GM21723 (cell line): ENCODE results near the gene GLIS1.

Experiments
- ATAC-seq: cut with Tn5 transposase; IDR thresholded peaks from one replicate; pipeline ENCODE4 v1.9.1; 2021; ENCODE audit warnings: mild to moderate bottlenecking, moderate library complexity; ENCODE audit not compliant: unreplicated experiment

GLIS1 gene

DNA sequence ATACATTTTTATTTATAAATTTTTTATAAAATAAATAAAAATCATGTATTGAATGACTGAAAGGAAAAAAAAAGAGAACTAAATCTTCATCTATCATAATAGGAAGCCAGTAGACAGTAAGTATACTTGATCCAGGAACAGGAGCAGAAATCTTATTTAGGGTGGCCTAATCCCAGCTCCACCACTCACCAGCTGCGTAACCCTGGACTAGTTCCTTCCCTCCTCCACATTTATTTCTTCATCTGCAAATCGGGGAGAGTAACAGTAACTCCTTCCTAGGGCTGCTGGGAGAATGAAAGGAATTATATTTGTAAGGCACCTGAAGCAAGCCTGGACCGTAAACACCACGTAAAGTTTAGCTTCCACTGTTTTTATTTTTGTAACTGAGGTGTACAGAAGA lies 17.9 kb downstream of the GLIS1 start:
- ATAC-seq = no peak

DNA sequence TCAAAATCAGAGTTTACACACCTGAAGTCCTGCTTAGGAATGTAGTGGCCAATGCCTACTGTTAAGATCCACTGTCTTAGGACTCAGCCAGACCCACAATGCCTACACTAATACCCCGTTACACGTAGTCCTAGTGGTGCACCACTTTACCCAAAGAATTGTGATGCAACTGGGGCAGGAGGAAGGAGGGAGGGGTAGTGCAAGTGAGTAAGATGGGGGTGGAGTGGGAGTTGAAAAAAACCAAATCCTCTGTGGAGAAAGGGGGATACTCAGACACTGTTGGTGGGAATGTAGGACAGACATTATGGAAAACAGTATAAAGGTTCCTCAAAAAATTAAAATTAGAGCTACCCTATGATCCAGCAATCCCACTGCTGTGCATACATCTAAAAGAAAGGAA lies 19.5 kb downstream of the GLIS1 start:
- ATAC-seq = no peak

DNA sequence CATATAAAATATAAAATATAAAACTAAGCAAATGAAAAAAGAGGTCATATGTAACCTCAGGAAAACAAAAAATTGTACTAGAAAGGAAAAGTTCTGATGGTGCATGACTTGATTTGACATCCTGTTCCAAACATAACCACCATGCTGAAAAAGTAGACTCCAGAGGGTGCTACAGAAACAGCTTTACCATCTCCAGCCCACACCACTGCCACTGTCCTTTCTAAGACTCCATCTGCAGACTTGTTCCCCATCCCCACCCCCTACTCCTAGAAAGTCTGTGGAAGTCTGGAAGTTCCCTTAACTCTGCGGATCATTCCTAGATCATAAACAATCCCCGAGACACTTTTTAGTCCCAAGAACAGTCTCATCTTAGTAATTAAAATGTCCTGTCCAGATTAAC lies 20.5 kb downstream of the GLIS1 start:
- ATAC-seq = no peak

DNA sequence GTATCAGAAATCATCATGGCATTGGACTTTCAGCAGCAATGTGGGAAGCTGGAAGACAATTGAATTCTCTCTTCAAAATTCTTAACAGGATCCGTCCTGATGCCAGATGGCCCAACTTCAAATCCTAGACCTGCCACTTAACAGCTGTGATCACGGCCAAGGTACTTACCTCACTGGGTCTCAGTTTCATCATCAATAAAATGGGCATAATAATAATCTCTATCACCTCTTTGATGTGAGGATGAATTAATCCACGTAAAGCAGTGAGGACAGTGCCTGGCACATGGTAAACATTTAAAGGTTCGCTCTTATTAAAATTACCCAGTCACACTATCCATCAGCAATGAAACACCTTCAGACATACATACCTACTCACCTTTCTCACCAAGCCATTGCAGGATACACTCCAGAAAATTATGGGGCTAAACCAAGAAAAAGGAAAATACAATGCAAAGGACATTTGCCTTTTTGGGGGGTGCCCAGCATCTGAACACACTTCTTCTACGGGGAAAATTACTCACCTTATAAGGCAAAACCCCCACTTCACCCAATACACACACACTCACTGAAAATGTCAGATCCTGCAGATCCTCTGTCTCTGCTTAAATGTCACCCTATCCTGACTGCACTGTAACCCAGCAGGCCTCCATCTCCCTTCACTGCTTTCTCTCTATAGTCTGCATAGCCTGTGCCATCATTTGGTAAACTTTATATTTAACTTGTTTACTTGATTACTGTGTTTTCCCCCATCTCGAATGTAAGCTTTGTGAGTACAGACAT lies 21.7 kb downstream of the GLIS1 start:
- ATAC-seq = no peak

DNA sequence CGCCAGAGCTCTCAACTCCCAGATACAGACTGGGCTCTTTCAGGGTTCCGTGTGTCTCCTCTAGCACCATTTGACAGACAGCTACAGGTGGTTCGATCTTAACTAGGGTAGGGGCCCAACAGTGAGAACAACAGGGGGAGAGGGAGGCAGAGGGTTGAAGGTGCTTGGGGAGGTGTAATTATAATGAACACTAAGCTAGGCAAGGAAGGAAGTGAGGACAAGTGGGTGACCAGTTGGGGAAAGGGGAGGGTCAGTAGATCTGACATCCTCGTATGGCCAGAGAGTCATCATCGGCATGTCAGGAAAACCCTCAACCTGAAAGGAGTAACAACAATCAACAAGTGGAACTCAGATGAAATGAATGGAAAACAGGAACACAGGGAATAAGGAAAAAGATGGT lies 22.8 kb downstream of the GLIS1 start:
- no peak for ATAC-seq

DNA sequence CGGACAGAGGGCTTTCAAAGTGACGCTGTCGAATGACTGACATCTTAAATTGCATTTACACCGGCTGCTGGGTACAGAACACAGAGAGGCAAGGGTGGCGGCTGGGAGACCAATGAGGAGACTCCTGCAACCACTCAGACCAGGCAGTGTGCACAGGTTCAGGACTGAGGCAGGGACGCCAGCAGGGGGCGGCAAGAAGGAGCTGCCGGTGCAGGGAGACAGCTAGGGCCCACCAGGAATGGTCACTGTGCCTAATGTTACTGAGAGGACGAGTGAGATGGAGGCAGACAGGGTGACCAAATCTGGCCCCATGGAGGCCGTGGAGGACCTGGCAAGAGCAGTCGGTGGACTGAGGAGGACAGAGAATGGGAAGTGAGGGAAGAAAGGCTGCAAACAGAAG lies 23.5 kb downstream of the GLIS1 start:
- no peak for ATAC-seq

DNA sequence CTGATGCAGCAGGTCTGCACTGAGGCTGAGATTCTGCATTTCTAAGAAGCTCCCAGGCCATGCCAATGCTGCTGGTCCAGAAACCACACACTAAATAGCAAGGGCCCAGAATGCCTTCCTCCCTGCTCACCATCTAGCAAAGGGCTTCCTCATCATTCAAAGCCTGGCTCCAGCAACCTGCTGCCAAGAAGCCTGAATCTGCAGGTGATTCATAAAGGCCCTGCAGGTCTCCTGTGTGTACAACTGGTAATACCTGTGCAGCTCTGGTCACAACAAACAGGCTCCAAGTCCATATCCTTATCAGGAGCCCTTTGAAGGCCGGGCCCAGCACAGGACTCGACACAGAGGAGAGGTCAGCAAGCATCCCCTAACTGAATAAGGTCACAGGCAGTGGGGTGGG lies 26.7 kb downstream of the GLIS1 start:
- no peak for ATAC-seq

DNA sequence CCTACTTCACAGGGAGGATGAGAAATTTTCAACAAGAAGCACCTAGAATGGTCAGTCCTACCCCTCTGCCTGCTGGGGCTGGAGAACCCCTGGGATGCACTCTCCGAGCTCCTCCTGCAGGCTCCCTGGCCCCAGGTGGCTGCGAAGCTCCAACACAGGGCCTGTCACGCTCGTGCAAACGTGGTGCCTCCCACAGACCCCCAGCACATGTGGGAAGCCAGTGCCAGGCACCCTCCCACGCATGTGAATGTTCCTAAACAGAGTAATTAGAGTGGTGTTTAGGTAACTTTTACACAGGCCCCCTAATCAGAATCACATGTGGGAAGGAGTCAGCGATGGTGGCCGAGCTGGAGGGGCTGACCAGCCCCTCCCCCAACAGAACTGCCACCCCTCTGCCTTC lies 28.4 kb downstream of the GLIS1 start:
- no peak for ATAC-seq

DNA sequence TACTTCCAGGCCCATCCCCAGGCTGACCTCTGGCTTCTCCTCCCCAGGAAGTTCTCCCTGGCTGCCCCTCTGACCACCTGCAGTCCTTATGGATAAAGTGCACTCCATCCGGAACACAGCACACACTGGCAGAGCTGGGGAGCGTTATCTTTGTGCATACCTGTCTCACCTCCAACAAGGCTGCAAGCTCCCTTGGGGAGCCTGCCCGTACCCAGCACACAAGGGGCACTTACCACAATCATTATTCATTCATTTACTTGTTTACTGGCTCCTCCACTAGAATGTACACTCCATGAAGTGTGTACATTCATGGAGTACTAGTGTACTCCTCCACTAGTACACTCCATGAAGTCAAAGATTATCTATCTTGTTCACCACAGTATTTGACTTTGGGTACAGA lies 30.3 kb downstream of the GLIS1 start:
- ATAC-seq = no peak

DNA sequence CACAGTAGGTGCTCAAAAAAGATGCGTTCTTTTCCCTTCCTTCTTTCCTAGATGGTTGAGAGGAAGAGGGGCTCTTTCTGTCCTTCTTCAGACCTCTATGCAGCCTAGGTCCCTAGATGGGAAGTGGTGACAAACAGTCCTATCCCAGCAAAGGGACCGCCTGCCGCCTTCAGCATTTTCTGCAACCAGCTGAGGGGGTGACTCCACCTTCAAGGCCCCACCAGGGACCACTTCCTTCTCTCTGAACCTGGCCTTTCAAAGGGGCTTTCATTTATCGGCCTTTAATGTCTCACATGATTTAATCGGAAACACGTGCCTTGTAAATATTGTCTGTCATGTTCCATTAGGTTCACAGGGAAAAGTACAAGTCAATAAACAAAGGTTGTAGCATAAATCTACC lies 32.6 kb downstream of the GLIS1 start:
- ATAC-seq = no peak

DNA sequence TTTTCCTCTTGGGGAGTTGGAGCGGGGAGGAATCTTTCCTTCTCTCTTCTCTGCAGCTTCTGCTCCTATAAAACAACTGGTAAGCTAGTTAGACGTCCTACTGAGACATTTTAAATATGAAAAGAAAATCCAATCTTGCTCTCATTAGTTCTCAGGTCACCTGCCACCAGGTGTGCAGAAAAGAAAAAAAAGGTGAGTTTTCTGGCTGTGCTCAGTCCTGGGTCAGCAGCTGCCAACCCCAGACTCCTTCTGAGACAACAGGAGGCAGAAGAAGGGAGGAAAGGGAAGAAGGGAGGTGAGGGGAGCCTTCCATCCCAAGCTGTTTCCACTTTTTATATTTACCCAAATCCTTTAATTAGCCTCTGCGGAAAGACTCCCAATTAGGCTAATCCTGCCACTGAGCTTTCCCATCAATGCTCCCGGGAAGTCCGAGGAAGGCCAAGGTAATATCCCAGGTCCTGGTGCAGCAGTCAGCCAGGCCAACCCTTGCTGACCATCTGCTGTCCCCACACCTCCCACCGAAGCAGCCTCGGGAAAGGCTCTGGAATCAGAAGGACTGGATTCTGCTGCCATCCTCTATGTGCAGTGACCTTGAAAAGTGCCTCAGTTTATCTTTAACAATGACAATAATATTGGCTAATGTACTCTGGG lies 33.4 kb downstream of the GLIS1 start:
- ATAC-seq = no peak

DNA sequence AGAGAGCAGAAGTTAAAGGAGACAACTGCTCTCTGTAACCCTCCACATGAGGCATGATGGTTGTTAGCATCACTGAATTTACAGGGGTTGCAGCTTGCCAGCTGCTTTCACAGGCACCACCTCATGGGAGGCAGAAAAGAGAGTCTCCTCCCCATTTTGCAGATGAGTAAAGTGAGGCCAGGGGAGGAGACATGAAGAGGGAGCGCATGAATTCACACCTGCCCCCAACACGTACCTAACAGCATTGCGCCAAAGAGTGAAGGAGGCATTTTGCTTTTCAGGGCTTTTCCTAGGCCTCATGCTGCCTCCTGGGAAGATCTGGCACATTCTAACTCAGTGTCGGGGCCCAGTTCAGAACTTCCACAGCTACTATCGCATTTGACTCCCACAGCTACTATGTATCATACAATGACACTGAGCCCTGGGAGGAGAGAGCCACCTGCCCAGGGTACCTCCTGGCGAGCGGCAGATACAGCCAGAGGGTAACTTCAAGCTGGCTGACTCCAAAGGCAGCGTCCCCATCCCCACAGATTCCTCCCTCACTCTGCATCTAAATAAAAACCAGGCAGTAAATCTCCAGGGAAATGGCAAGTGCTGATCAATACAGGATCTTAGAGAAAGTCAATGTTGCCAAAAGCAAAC lies 34.0 kb downstream of the GLIS1 start:
- ATAC-seq = no peak

DNA sequence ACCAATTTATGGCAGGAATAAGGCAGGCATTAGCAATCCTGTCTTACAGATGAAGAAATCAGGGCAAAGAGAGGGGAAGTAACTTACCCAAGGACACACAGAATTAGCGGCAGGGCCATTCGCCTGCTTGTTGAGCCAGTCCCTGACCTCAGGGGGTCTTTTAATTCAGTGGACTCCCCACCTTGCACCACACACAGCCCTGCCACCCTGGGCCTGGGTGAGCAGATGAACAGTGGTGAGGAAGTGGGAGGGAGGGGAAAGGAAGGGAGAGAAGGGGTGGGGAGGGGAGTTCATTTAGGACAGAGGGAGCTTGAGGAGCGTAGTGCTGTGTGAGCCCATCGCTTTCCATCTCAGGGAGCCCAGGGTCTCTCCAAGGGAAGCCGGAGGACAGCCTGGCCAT lies 34.7 kb downstream of the GLIS1 start:
- no peak for ATAC-seq

DNA sequence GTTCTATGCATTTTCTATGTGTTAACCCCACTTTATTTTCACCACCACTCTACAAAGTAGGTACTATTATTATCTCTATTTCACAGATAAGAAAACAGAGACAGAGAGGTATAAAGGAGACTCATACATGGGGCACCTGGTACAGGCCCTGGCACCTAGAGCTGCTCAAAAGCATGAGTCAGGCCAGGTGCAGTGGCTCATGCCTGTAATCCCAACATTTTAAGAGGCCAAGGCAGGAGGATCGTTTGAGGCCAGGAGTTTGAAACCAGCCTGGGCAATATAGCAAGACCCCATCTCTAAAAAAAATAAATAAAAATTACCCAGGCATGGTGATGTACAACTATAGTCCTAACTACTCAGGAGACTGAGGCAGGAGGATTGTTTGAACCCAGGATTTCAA lies 35.8 kb downstream of the GLIS1 start:
- ATAC-seq = no peak

DNA sequence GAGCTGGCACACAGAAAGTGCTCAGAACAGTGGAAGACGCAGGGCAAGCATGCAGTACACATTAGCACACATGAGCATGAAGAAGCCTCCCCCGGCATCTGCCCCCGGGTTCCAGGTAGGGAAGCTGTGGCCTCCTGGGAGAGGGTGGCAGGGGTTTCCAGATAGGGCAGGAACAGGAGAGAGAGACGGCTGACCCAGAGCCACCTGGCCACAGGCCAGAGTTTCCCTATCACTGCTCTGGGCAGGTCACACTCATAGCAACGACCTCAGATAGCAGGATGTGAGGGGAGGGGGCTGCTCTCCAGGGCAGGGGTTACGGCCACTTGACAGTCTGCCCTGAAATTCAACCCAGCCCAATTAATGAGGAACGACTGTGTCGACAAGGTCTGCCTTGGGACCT lies 36.6 kb downstream of the GLIS1 start:
- ATAC-seq = no peak

DNA sequence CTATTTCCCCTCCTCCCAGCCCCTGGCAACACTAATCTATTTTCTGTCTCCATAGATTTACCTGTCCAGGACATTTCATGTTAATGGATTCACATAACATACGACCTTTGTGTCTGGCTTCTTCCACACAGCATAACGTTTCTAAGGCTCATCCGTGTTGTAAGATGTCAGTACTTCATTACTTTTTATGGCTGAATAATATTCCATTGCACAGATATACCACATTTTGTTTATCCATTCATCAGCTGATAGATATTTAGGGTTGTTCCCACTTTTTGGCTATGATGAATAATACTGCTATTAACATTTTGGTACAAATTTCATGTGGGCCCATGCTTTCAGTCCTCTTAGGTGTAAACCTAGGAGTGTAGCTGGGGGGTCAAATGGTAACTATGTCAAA lies 38.2 kb downstream of the GLIS1 start:
- no peak for ATAC-seq

DNA sequence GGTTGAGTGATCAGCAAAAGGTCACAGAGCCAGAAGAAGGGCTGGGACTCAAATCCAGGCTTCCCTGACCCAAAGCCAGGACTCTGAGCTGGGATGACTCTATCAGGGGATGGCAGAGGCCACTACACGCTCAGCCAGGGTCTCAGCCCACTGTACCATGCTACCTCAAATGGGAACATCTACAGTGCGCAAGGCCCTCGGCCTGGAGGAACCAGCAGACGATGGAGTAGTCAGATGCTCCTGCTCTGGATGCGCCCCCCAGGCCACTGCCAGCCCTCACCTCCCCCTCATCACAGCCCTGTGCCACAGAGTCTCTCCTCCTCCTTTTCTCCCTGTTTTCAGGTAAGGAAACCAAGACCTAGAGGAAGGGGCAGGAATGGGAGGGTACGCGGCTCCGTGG lies 39.0 kb downstream of the GLIS1 start:
- ATAC-seq = no peak

DNA sequence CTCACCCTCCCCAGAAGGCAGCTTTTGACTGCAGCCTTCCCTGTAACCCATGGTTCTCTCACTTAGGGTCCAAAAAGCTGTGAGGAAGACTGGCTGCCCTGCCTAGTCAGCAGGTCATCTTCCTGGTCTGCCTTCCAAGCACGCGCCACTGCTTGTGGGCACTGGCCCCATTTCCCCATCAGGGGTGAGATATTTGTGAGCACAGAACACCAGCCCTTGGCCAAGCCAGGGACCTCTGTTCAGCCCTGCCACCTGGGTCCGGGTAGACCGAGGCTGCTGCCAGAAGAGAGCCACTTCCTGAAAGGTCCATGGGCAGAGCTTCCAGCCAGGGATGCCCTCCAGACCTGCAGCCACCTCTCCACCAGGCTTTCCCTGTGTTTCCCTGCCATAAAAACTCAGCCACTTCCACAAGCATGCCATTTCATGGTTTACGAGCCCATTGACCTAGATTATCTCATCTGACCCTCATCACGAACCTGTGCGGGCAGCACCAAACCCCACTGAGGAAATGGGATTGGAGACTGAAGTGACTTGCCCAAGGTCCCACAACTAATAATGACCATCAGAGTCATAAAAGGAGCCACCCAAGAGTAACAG lies 40.5 kb downstream of the GLIS1 start:
- no peak for ATAC-seq

DNA sequence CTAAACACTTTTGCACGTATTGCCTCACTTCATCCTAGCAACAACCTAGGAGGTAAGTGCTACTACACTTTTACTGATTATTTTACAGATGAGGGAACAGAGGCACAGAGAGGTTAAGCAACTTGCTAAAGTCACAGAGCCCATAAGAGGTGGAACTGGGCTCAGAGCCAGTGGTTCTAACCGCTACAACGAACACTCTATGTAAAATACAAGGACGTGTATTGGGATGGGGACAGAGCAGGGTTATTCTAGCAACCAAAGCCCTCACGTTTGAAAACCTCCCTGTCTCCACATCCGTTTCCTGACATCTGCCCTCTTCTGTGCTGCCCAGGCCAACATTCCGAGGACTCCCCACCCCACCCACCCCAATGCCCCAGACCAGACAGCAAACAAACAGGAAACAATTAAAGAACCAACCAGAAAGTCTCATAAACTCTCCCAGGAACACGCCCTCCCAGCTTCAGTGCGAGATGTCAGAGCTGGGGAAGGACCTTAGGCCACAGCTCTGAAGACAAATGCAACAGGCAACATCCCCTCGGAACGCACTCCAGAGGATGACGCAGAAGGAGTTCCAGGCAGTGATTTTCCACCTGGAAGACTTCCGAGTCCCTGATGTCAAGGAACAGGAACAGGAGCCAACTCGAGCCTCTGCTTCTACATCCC lies 41.1 kb downstream of the GLIS1 start:
- ATAC-seq = no peak

DNA sequence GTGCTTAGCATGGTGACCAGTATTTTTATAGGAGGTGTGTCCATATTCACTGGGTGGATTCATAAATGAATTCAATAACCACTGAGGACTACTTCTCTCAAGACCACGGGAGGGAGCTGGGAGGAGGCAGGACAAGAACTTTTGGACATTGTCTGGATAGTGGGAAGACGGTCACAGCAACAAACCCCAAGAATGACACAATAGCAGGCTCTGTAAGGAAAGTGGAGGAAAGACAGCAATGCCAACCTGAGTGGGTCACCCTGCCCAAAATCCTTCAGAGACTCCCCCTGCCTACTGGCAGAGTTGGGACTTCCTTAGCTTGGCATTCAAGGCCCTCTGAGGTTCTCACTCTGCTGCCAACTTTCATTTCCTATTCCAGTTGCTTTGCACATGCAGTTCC lies 42.0 kb downstream of the GLIS1 start:
- no peak for ATAC-seq

DNA sequence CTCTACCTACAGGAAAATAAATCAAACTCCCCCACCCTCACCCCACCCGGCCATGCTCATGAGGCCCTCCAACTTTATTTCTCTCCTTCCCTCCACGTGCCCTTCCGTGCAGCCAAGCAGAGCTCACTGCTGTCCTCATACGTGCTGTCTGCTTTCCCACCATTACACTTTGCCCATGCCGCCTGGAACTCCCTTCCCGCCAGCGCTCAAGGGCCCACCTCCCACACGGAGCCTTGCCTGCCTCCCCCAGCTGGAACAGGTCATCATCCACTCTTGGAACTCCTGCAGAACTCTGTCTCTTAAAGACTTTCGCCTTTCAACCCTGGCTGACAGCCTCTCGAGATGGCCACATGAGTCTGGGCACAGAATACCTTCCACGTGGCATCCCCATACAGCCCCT lies 42.4 kb downstream of the GLIS1 start:
- no peak for ATAC-seq
